ENCODE measurements around the gene MYH9.

MYH9 gene

DNA sequence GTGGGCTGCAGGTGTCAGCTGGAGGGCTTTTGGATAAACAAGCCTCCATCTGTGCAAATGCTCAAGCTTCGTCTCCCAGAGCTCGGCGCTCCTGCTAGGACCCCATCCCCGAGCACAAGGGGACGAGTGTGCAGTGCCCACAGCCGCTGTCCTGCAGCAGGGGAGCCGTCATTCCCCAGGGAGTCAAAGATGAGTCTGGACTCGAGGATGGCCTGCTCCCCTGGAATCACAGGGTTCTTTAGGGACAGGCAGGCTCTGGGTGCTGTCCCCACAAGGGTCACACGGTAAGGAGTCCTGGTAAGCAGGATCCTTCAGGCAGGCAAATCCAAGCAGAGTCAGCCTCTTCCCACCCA lies 84.7 kb downstream of the MYH9 start:
- ChIA-PET POLR2A (ENCODE audit: low non-redundant PET) (no interaction called here), CTCF (no interaction called here)
- TF ChIP-seq, protein P1, sequence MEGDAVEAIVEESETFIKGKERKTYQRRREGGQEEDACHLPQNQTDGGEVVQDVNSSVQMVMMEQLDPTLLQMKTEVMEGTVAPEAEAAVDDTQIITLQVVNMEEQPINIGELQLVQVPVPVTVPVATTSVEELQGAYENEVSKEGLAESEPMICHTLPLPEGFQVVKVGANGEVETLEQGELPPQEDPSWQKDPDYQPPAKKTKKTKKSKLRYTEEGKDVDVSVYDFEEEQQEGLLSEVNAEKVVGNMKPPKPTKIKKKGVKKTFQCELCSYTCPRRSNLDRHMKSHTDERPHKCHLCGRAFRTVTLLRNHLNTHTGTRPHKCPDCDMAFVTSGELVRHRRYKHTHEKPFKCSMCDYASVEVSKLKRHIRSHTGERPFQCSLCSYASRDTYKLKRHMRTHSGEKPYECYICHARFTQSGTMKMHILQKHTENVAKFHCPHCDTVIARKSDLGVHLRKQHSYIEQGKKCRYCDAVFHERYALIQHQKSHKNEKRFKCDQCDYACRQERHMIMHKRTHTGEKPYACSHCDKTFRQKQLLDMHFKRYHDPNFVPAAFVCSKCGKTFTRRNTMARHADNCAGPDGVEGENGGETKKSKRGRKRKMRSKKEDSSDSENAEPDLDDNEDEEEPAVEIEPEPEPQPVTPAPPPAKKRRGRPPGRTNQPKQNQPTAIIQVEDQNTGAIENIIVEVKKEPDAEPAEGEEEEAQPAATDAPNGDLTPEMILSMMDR (conservative IDR thresholded peaks at IDR 0.05; ENCODE audit: low read depth), result no peak
- H3K27ac ChIP-seq, result peak overlapping the region; percentile 69
- no peak for DNase-seq (ENCODE audit: low spot score)

DNA sequence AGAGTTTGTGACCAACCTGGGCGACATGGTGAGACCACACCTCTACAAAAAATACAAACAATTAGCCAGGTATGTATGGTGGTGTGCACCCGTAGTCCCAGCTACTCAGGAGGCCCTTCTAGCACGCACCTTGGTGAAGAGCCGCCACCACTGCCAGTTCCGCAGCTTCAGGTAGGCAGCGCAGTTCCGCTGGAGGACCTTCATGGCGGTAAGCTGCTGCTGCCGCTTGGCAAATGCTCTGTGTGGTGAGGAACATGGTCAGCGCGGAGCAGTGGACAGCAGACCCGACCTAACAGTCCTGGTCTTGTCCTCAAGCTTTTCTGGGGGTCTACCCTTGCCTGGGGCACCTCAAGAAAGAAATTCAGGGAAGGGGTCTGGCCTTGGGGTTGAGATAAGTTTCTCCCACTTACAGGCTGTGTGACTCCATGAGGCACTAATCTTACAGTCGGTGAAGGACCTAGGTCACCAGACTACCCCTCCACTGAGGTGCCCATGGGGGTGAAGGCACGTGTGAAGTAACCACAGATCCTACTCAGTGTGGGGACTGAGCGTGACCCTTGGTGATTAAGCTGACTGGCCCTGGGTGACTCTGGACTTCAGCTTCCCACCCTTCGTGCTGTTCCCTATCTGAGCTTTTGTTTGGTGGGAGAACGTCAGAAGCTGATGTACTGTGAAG lies 85.2 kb downstream of the MYH9 start:
- TF ChIP-seq, protein P1 (conservative IDR thresholded peaks at IDR 0.05; ENCODE audit: low read depth), result no peak
- no peak for DNase-seq (ENCODE audit: low spot score)
- CTCF ChIA-PET, result no interaction called here
- H3K27ac ChIP-seq, result peak overlapping the region; percentile 69
- POLR2A ChIA-PET (ENCODE audit: low non-redundant PET), result no interaction called here

DNA sequence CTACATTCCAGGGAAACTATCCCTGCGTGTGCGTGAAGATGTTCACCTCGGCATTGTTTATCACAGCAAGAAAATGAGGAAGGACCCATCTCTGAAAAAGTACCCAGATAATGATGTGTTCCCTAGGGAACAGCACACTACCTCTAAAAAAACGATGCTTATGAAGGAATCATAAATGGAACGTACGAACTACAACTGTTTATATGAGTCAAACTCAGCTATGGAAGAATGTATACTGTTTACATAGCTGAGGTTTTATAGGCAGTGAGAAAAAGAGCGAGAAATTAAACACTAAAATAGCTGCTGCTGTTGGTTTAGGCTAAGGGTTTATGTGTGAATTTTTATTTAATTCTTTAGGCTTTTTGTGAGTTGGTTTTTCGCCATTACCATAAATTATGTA lies 85.9 kb downstream of the MYH9 start:
- ChIA-PET CTCF (interaction anchor here (0.6 to 1.6 kb wide), 2 partner anchors 9 to 169 kb away, joined by 3 to 8 read pairs; no protein-coding TSS in a partner anchor), POLR2A (ENCODE audit: low non-redundant PET) (no interaction called here)
- peak overlapping the region; percentile 69 for H3K27ac ChIP-seq
- TF ChIP-seq, protein P1 (conservative IDR thresholded peaks at IDR 0.05; ENCODE audit: low read depth), result no peak
- no peak for DNase-seq (ENCODE audit: low spot score)

DNA sequence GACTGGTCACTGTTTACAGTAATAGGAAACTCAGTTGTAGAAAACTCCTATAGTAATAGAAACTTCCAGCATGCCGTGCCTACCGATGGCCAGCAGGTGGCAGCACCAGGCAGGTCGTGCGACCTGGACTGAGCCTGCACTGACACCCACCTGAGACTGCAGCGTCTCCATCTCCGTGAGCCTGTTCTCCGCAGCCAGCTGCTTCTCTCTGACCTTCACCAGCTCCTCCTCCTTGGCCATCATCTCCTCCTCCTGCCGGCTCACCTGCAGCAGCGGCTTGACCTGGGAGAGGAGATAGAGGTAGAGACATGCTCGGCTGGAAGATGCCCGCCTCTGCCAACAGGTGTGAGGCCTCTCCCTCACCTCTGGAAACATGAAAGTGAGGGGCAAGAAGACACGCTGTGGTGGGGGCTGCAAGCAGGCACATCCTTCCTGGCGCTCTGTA lies 86.4 kb downstream of the MYH9 start:
- peak overlapping the region; percentile 33 for H3K27ac ChIP-seq
- DNase-seq (ENCODE audit: low spot score), result peak; percentile 35
- POLR2A ChIA-PET (ENCODE audit: low non-redundant PET), result no interaction called here
- TF ChIP-seq, protein P1 (conservative IDR thresholded peaks at IDR 0.05; ENCODE audit: low read depth), result peak; percentile 90
- CTCF ChIA-PET, result interaction anchor here (0.6 to 1.6 kb wide), 7 partner anchors 10 to 169 kb away, joined by 3 to 8 read pairs (median 4); no protein-coding TSS in a partner anchor

DNA sequence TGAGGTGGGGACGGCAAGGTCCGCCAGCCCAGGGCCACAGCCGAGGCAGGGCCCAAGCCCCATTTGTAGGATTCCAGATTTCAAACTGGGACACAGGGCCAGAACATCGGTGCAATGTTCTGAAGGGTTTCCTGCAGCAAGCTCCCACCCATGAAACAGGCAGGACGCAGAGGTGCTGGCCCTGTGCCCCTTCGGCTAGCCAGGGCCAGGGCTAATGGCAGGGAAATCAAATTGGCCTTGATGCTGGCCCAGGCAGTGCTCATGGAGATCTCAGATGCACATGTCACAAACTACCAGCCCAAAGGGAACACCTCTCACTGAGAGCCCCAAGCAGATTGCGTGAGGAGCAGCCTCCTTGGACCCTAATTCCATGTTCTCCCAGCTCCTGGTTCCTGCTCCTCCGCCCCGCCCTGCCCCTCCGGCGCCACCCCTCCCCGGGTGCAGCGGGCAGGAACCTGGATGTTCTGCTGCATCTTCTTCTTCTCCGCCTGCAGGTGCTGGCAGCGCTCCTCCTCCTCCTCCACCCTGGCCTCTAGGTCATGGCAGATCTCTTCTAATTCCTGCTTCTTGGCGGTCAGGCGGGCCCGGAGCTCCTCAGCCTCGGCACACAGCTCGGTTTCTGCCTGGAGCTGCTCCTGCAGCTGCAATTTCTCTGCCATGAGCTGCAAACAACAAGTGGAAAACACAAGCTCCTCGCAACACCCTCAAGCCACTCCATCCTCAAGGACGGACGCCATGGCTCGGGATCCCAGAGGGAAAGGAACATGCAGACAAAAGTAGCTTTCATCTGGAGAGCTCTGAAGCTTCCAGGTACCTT lies 87.2 kb downstream of the MYH9 start:
- POLR2A ChIA-PET (ENCODE audit: low non-redundant PET), result no interaction called here

DNA sequence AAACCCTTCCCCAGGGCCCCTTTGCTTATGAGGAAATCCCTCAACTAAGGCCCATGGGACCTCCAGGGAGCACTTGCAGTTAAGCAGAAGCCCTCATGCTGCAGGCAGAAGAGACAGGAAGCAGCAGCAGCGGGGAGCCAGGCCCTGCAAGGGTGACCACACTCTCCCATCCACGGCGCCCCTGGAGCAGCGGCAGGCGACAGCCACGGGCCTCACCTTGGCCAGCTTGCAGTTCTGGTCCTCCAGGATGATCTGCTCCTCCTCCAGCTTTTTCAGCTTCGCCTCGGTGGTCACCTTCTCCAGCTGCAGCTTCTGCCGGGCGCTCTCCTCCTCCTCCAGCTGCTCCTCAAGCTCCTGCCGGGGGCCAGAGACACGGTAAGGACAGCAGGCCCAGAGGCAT lies 87.9 kb downstream of the MYH9 start:
- CTCF ChIA-PET, result no interaction called here
- DNase-seq (ENCODE audit: low spot score), result no peak
- TF ChIP-seq, protein P1 (conservative IDR thresholded peaks at IDR 0.05; ENCODE audit: low read depth), result no peak
- peak overlapping the region; percentile 33 for H3K27ac ChIP-seq
- POLR2A ChIA-PET (ENCODE audit: low non-redundant PET), result no interaction called here

More for the DNA sequence above, 87.2 kb downstream of the MYH9 start:
- TF ChIP-seq, protein P1 (conservative IDR thresholded peaks at IDR 0.05; ENCODE audit: low read depth), result no peak
- CTCF ChIA-PET, result interaction anchor here (0.5 to 1.6 kb wide), 8 partner anchors 26 to 170 kb away, joined by 3 to 8 read pairs (median 4); no protein-coding TSS in a partner anchor
- no peak for DNase-seq (ENCODE audit: low spot score)
- H3K27ac ChIP-seq, result peak overlapping the region; percentile 33
